Measurements from ENCODE around the gene OPRL1. TPM values are rescaled to one million over a fixed set of nuclear protein-coding genes. Genes with fewer than 3 reads are reported as not detected.

The OPRL1 gene
- total and polyA plus RNA-seq, 2 of the 8 experiments (the other 6 are each of a cell fraction or from before 2014, with no cell fraction given), result 0.63 to 0.98 TPM

DNA sequence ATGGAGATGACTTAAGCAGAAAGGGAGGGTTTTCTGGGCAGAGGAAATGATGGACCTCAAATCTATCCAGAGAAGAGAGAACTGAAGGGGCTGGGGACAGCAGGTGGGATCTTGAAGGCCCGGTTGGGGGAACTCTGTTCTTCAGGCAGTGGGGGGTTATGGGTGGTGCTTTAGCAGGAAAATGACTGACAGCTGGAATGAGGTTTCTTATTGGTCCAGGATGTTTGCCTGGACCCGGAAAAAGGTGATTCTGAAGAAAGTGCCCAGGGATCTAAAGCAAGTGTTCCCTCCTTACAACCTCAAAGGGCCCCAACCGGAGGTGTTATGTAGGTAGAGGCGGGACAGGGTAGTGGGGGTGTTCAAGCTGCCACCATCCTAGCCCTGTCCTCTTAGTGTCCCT, 15.6 kb downstream of the OPRL1 start:
- Histone ChIP-seq H3K14ac (ENCODE audit: insufficient read length) (no peak overlapping the region), H3K27ac (ENCODE audit: low read depth, low read length) (no peak overlapping the region), H2BK5ac (ENCODE audit: low read depth, low read length) (no peak overlapping the region), H3K4me2 (ENCODE audit: insufficient read depth in 1 of 2, low read depth in 2 of 2, low read length in 2 of 2) (no peak overlapping the region), H3K4me1 (replicated peaks in 1 of 4; ENCODE audit: control insufficient read depth in 3 of 4, insufficient read depth in 4 of 4, low read length in 3 of 4) (peaks cover 0 to 7% (median 2%) of the 10 kb centered on the region in 4 experiments; a peak in 3 of 7 replicates), H2AFZ (ENCODE audit: low read length) (no peak overlapping the region), H2BK12ac (ENCODE audit: low read depth, low read length) (no peak overlapping the region), H3K9ac (replicated peaks in 1 of 4; ENCODE audit: extremely low read depth in 1 of 4, low read depth in 3 of 4, low read length in 3 of 4) (no peak overlapping the region), H3K56ac (replicated peaks; ENCODE audit: insufficient read length, low read depth, low read length) (no peak overlapping the region), H3K4me3 (ENCODE audit: extremely low read depth in 1 of 4, insufficient read depth in 2 of 4, low read depth in 3 of 4, low read length in 4 of 4) (no peak overlapping the region), H3K79me2 (ENCODE audit: control insufficient read depth in 1 of 2, insufficient read depth in 2 of 2, low read length in 2 of 2) (no peaks in the 10 kb centered on the region), H4K5ac (ENCODE audit: insufficient read length, low read depth, low read length) (no peak overlapping the region), H2BK15ac (ENCODE audit: low read length) (no peak overlapping the region), H3K9me3 (ENCODE audit: insufficient read depth in 2 of 2, low read depth in 1 of 2, low read length in 1 of 2) (no peaks in the 10 kb centered on the region), H4K91ac (replicated peaks; ENCODE audit: insufficient read length, low read length) (no peak overlapping the region), H3K18ac (ENCODE audit: extremely low read depth, low read length) (no peak overlapping the region), H3K27me3 (replicated peaks in 1 of 4; ENCODE audit: control insufficient read depth in 3 of 4, extremely low read depth in 1 of 4, insufficient read depth in 3 of 4, low read length in 3 of 4) (peaks cover 0 to 2% (median under 1%) of the 10 kb centered on the region in 4 experiments; a peak in 1 of 7 replicates), H3K79me1 (ENCODE audit: low read depth, low read length) (no peaks in the 10 kb centered on the region), H3K36me3 (ENCODE audit: control insufficient read depth in 2 of 4, insufficient read depth in 4 of 4, low read length in 3 of 4) (no peaks in the 10 kb centered on the region), H2AK5ac (ENCODE audit: low read depth, low read length) (no peak overlapping the region), H4K20me1 (replicated peaks in 1 of 2; ENCODE audit: control insufficient read depth in 1 of 2, insufficient read depth in 2 of 2, low read length in 2 of 2) (peaks cover 0 to 2% of the 10 kb centered on the region in 2 experiments), H2BK120ac (replicated peaks; ENCODE audit: low read depth, low read length) (no peak overlapping the region), H3K4ac (replicated peaks; ENCODE audit: insufficient read length, low read depth, low read length) (no peak overlapping the region), H2BK20ac (ENCODE audit: low read length) (no peak overlapping the region), H3K23me2 (ENCODE audit: low read depth, low read length) (peaks cover 5% of the 10 kb centered on the region; the same call in 1 of the 2 replicates), H3K23ac (ENCODE audit: insufficient read length) (no peak overlapping the region), H4K8ac (ENCODE audit: extremely low read depth, insufficient read depth, low read length) (no peak overlapping the region)
- no peak for FAIRE-seq
- TF ChIP-seq, protein P1, sequence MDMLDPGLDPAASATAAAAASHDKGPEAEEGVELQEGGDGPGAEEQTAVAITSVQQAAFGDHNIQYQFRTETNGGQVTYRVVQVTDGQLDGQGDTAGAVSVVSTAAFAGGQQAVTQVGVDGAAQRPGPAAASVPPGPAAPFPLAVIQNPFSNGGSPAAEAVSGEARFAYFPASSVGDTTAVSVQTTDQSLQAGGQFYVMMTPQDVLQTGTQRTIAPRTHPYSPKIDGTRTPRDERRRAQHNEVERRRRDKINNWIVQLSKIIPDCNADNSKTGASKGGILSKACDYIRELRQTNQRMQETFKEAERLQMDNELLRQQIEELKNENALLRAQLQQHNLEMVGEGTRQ (IDR thresholded peaks at IDR 0.05; ENCODE audit: low read length), result no peak
- no peak for TF ChIP-seq CHD1 (IDR thresholded peaks at IDR 0.05; ENCODE audit: low read depth, low read length)
- TF ChIP-seq POU5F1 (IDR thresholded peaks at IDR 0.05; ENCODE audit: low read depth, low read length), result no peak
- TF ChIP-seq KDM1A (IDR thresholded peaks at IDR 0.05; ENCODE audit: borderline replicate concordance, low read length), result no peak
- no peak for TF ChIP-seq SIX5 (IDR thresholded peaks at IDR 0.05; ENCODE audit: low read depth, low read length)
- no peak for TF ChIP-seq RNF2 (IDR thresholded peaks at IDR 0.05; ENCODE audit: borderline replicate concordance, low read depth, low read length, missing control alignments, poor library complexity, severe bottlenecking)
- DNase-seq (ENCODE audit: low read depth in 1 of 2, low spot score in 2 of 2), result no peak
- POLR2A ChIA-PET (ENCODE audit: partially characterized antibody), result no interaction called here
- CTCF ChIA-PET (ENCODE audit: partially characterized antibody), result no interaction called here
- WGBS, 2 experiments (ENCODE audit: extremely low coverage in 1 of 2, insufficient coverage in 1 of 2, insufficient read length in 1 of 2, insufficient replicate concordance in 2 of 2, low coverage in 1 of 2, low lambda C conversion rate in 2 of 2, missing lambda C conversion rate in 1 of 2), result 79% methylated on average over 4 of the region's 4 CpGs; no CpG with 5 or more reads in 1 of the 2 experiments
